Suprapubic skin (tissue), 4 donors: ENCODE results near the gene EIF2S3. TPM values are rescaled to one million over a fixed set of nuclear protein-coding genes. Genes with fewer than 3 reads are reported as not detected.

Experiments
- DNase-seq, 2 donors: peaks; one replicate each; pipeline ENCODE4 v3.0.0-alpha.2; 2019; ENCODE audit warnings: low spot score in 2 of 2
- H3K27ac ChIP-seq: fragments of 200-600 bp; sonication (generic); one replicate; pipeline ENCODE4 v1.5.1; 2019
- H3K27me3 ChIP-seq: fragments of 200-600 bp; sonication (generic); one replicate; pipeline ENCODE4 v1.5.1; 2019
- H3K36me3 ChIP-seq: fragments of 200-600 bp; sonication (generic); one replicate; pipeline ENCODE4 v1.5.1; 2019
- H3K4me1 ChIP-seq: fragments of 200-600 bp; sonication (generic); one replicate; pipeline ENCODE4 v1.5.1; 2019
- H3K4me3 ChIP-seq: fragments of 200-600 bp; sonication (generic); one replicate; pipeline ENCODE4 v1.5.1; 2019; ENCODE audit warnings: mild to moderate bottlenecking
- H3K9me3 ChIP-seq: fragments of 200-600 bp; sonication (generic); one replicate; pipeline ENCODE4 v1.5.1; 2019
- CTCF ChIP-seq, 2 donors: fragments of 200-600 bp in 1 of 2; fragments of 450-650 bp in 1 of 2; sonication (generic) in 1 of 2; IDR thresholded peaks; one replicate each; pipeline ENCODE4 v1.5.1; 2016 to 2019; ENCODE audit warnings: antibody characterized with exemption in 2 of 2, mild to moderate bottlenecking in 1 of 2, moderate library complexity in 1 of 2
- EP300 ChIP-seq: sonication (generic); formaldehyde crosslinking; IDR thresholded peaks from one replicate; pipeline ENCODE4 v1.6.1; 2017; ENCODE audit warnings: antibody characterized with exemption
- POLR2A ChIP-seq, 2 donors: fragments of 450-650 bp; IDR thresholded peaks; one replicate each; pipeline ENCODE4 v1.6.1; 2017; ENCODE audit warnings: antibody characterized with exemption in 2 of 2, mild to moderate bottlenecking in 2 of 2, moderate library complexity in 2 of 2
- POLR2AphosphoS5 ChIP-seq, 3 donors: sonication (generic); formaldehyde crosslinking; IDR thresholded peaks; one replicate each; pipeline ENCODE4 v1.6.1; 2017; ENCODE audit warnings: antibody characterized with exemption in 3 of 3
- WGBS: methylation state at CpG from one replicate; pipeline ENCODE4 v1.1.5; 2018; 5-methylcytosine and 5-hydroxymethylcytosine counted together
- total RNA-seq, 4 donors: library from RNA; depleted of rRNA; stranded (reverse); fragments of >200 nt; gene quantifications; one replicate each; pipeline ENCODE4 v1.1.0, GENCODE V29; 2016

The EIF2S3 gene
- total RNA-seq, 4 donors from 2014 or later, result 111 to 118 (median 115) TPM

- Histone ChIP-seq H3K27ac (no peak overlapping the region), H3K36me3 (no peaks in the 10 kb centered on the region), H3K4me3 (no peak overlapping the region), H3K27me3 (no peaks in the 10 kb centered on the region), H3K4me1 (no peaks in the 10 kb centered on the region), H3K9me3 (no peaks in the 10 kb centered on the region)
- DNase-seq, result no peak
- 83% methylated on average over 2 of the region's 2 CpGs for WGBS
- TF ChIP-seq EP300 (no peak), POLR2A (IDR thresholded peaks at IDR 0.05) (no peak), POLR2AphosphoS5 (IDR thresholded peaks at IDR 0.05) (no peak), CTCF (IDR thresholded peaks at IDR 0.05) (no peak)
Measured at GRCh38 chrX:24113181-24113580, 58.4 kb downstream of the EIF2S3 start.

GRCh38 chrX:24117258-24117657 is 62.5 kb downstream of the EIF2S3 start:
- H3K9me3 ChIP-seq, result no peaks in the 10 kb centered on the region
- H3K4me1 ChIP-seq, result no peaks in the 10 kb centered on the region
- no peak overlapping the region for H3K27ac ChIP-seq
- no peak overlapping the region for H3K4me3 ChIP-seq
- no peak for DNase-seq
- H3K27me3 ChIP-seq, result no peaks in the 10 kb centered on the region
- TF ChIP-seq CTCF (IDR thresholded peaks at IDR 0.05), result no peak
- no peak for TF ChIP-seq POLR2A (IDR thresholded peaks at IDR 0.05)
- TF ChIP-seq EP300, result no peak
- no peak for TF ChIP-seq POLR2AphosphoS5 (IDR thresholded peaks at IDR 0.05)
- whole genome bisulfite sequencing, result 31% methylated on average over 3 of the region's 3 CpGs
- no peaks in the 10 kb centered on the region for H3K36me3 ChIP-seq

GRCh38 chrX:24124244-24124799 is 69.6 kb downstream of the EIF2S3 start:
- Histone ChIP-seq H3K4me3 (no peak overlapping the region), H3K9me3 (no peaks in the 10 kb centered on the region), H3K27me3 (no peaks in the 10 kb centered on the region), H3K4me1 (no peaks in the 10 kb centered on the region), H3K27ac (no peak overlapping the region), H3K36me3 (no peaks in the 10 kb centered on the region)
- WGBS, result 46% methylated on average over 4 of the region's 4 CpGs
- DNase-seq, result no peak
- TF ChIP-seq EP300, result no peak

- Histone ChIP-seq H3K4me1 (no peaks in the 10 kb centered on the region), H3K27me3 (no peaks in the 10 kb centered on the region), H3K27ac (no peak overlapping the region), H3K9me3 (no peaks in the 10 kb centered on the region), H3K36me3 (no peaks in the 10 kb centered on the region), H3K4me3 (no peak overlapping the region)
- 68% methylated on average over 8 of the region's 8 CpGs for WGBS
- TF ChIP-seq CTCF (IDR thresholded peaks at IDR 0.05) (no peak), EP300 (no peak), POLR2A (IDR thresholded peaks at IDR 0.05) (no peak), POLR2AphosphoS5 (IDR thresholded peaks at IDR 0.05) (no peak)
- DNase-seq, result no peak
Measured at GRCh38 chrX:24125028-24125612, 70.4 kb downstream of the EIF2S3 start.

Other genes starting within 250 kb of the EIF2S3 start
- gene APOO, start 147.0 kb upstream of the EIF2S3 start, total RNA-seq, result 10 to 100 TPM in 2 of 4 donors, 1 to 10 TPM in 2; 6.2 to 14.1 (median 9.7) TPM
- gene CXorf58, start 146.9 kb upstream of the EIF2S3 start, total RNA-seq, result not detected
- 1 to 10 TPM; 6.0 to 9.6 (median 7.4) TPM for gene KLHL15, start 27.8 kb upstream of the EIF2S3 start, total RNA-seq
- gene ZFX, start 94.8 kb downstream of the EIF2S3 start, total RNA-seq, result 10 to 100 TPM; 31.4 to 61.3 (median 45.0) TPM